ENCODE measurements around the gene VSIG10L. TPM values are rescaled to one million over a fixed set of nuclear protein-coding genes. Genes with fewer than 3 reads are reported as not detected.

The VSIG10L gene
- 0.72 and 0.88 TPM in 2 replicates for total RNA-seq

DNA sequence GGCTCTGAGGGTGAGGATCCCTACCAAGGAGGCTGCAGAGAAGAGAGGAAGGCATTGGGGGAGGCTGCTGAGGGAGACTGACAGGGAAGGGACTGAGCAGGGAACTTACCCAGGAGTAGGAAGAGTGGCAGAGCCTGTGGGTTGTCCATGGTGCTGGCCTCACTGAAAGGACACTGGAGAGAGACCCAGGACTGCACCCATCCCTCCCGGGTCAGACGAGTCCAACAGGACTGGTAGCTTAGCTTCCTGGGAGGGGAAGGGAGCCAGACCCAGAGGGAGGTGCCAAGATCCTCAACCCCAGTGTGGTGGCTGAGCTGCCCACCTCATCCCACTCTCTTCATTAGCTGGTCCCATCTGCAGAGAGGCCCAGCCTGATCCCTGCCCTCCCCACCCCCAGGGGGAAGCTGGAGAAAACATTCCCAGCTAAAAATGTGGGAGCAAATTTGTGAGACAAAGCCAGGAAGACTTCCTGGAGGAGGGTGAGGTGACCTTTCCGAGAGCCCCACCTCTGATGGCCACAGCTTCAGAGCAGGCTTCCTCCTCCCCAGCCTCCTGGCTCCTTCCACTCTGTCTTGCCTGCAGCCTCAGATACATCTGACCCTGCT lies at the start of gene VSIG10L:
Gene VSIG10L (minus strand): TSS at position 164 of the 605 bp plus-strand sequence. CDS start 15 bp downstream, at position 149.
- no peaks in the 10 kb centered on the region for H3K79me2 ChIP-seq (ENCODE audit: insufficient read depth, low read length)
- peaks cover 9% of the 10 kb centered on the region for H3K4me1 ChIP-seq (ENCODE audit: insufficient read depth, low read length)
- H3K4me2 ChIP-seq (ENCODE audit: insufficient read depth, low read length) = no peak within 1 kb of the TSS
- H2AFZ ChIP-seq (ENCODE audit: low read length) = no peak within 1 kb of the TSS
- H4K20me1 ChIP-seq (ENCODE audit: insufficient read depth, low read length) = no peaks in the 10 kb centered on the region
- no peaks in the 10 kb centered on the region for H3K9me3 ChIP-seq (ENCODE audit: low read depth, low read length)
- TF ChIP-seq, protein P1, sequence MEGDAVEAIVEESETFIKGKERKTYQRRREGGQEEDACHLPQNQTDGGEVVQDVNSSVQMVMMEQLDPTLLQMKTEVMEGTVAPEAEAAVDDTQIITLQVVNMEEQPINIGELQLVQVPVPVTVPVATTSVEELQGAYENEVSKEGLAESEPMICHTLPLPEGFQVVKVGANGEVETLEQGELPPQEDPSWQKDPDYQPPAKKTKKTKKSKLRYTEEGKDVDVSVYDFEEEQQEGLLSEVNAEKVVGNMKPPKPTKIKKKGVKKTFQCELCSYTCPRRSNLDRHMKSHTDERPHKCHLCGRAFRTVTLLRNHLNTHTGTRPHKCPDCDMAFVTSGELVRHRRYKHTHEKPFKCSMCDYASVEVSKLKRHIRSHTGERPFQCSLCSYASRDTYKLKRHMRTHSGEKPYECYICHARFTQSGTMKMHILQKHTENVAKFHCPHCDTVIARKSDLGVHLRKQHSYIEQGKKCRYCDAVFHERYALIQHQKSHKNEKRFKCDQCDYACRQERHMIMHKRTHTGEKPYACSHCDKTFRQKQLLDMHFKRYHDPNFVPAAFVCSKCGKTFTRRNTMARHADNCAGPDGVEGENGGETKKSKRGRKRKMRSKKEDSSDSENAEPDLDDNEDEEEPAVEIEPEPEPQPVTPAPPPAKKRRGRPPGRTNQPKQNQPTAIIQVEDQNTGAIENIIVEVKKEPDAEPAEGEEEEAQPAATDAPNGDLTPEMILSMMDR (IDR thresholded peaks at IDR 0.05; ENCODE audit: extremely low read depth, low read depth, low read length) = no peak
- H3K36me3 ChIP-seq (ENCODE audit: insufficient read depth, low read length) = peaks cover 11% of the 10 kb centered on the region
- H3K4me3 ChIP-seq (ENCODE audit: insufficient read depth, low read length) = no peak within 1 kb of the TSS
- no peak within 1 kb of the TSS for H3K27ac ChIP-seq (ENCODE audit: low read depth, low read length)
- DNase-seq (ENCODE audit: insufficient read length, low spot score, missing footprints) = peak; percentile 75
- no peaks in the 10 kb centered on the region for H3K27me3 ChIP-seq (ENCODE audit: insufficient read depth, low read length)

DNA sequence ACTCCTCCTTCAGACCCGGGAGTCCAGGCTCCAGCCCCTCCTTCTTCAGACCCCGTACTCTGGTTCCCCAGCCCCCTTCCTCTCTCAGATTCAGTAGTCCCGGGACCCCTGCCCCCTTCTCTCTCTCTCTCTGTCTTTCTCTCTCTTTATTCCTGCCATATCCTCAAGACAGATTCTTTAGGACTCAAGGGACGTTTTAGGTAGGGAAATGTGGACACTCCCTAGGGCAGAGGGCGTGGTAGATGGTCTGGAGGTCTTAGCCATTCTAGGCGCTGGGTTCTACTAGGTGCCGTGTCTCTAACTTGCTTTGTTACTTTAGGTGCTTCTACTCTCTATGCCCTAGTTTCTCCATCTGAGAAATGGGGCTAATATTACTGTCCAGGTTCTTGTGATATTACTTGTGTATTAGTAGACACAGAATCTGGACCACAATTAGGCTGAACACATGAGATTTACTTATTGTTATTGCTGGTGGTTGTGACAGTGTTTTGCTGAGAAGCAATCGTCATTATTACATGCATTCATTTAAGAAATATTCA lies 49.2 kb upstream of the VSIG10L start:
- DNase-seq (ENCODE audit: insufficient read length, low spot score, missing footprints) = no peak
- Histone ChIP-seq H4K20me1 (ENCODE audit: insufficient read depth, low read length) (no peaks in the 10 kb centered on the region), H3K27me3 (ENCODE audit: insufficient read depth, low read length) (no peaks in the 10 kb centered on the region), H3K4me1 (ENCODE audit: insufficient read depth, low read length) (peaks cover 7% of the 10 kb centered on the region), H3K79me2 (ENCODE audit: insufficient read depth, low read length) (no peaks in the 10 kb centered on the region), H3K4me2 (ENCODE audit: insufficient read depth, low read length) (no peak overlapping the region), H3K36me3 (ENCODE audit: insufficient read depth, low read length) (no peaks in the 10 kb centered on the region), H2AFZ (ENCODE audit: low read length) (peak overlapping the region; percentile 42), H3K9me3 (ENCODE audit: low read depth, low read length) (no peaks in the 10 kb centered on the region), H3K4me3 (ENCODE audit: insufficient read depth, low read length) (no peak overlapping the region), H3K27ac (ENCODE audit: low read depth, low read length) (no peak overlapping the region)
- TF ChIP-seq, protein P1 (IDR thresholded peaks at IDR 0.05; ENCODE audit: extremely low read depth, low read depth, low read length) = no peak

DNA sequence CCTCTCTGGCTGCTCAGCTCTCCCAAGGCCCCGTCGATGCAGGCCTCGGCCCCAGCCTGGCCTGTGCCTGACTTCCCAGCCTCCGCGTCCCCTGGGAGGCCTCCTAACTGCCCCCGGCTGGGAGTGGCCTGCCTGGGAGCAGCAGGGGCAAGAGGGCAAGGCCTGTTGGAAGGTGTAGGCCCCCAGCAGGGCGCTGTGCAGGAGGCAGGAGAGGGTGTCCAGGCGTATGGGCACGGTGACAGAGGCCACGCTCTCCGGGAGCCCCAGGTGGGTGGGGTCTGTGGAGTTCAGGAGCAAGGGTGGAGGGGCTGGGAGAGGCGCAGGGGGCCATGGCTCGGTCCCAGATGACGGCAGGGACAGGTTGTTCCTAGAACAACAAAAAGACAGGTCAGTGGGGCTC lies 47.2 kb upstream of the VSIG10L start:
- no peaks in the 10 kb centered on the region for H3K4me1 ChIP-seq (ENCODE audit: insufficient read depth, low read length)
- H3K9me3 ChIP-seq (ENCODE audit: low read depth, low read length) = no peaks in the 10 kb centered on the region
- no peaks in the 10 kb centered on the region for H3K36me3 ChIP-seq (ENCODE audit: insufficient read depth, low read length)
- H3K27me3 ChIP-seq (ENCODE audit: insufficient read depth, low read length) = no peaks in the 10 kb centered on the region
- TF ChIP-seq, protein P1 (IDR thresholded peaks at IDR 0.05; ENCODE audit: extremely low read depth, low read depth, low read length) = no peak
- no peak overlapping the region for H3K4me3 ChIP-seq (ENCODE audit: insufficient read depth, low read length)
- H3K4me2 ChIP-seq (ENCODE audit: insufficient read depth, low read length) = no peak overlapping the region
- H3K79me2 ChIP-seq (ENCODE audit: insufficient read depth, low read length) = no peaks in the 10 kb centered on the region
- DNase-seq (ENCODE audit: insufficient read length, low spot score, missing footprints) = no peak
- H2AFZ ChIP-seq (ENCODE audit: low read length) = no peak overlapping the region
- no peak overlapping the region for H3K27ac ChIP-seq (ENCODE audit: low read depth, low read length)
- H4K20me1 ChIP-seq (ENCODE audit: insufficient read depth, low read length) = no peaks in the 10 kb centered on the region

DNA sequence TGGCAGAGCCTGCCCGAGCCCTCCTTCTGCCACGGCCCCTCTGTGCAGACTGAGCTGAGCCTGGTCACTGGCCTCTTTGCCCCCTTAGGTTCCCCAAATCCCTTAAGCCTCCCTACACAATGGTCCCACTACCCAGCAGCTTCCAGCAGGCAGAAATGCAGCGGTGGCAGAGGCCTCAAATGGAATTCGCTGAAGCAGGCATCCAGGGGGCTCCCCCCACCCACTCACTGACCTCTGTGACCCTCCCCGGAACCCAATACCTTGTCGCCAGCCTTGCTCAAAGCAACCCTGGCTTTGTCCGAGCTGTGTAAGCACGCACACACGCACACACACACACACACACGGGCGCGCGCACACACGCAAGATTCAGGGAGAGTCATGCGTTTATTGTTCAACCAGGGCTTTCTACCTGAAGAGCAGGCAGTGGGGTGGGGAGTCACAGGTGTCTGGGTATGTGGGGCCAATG lies 46.0 kb upstream of the VSIG10L start, which contains the start of gene LIM2:
Gene LIM2 (minus strand): TSS at position 51 of the 466 bp plus-strand sequence. CDS start 531 bp downstream, outside the sequence.
- Histone ChIP-seq H3K79me2 (ENCODE audit: insufficient read depth, low read length) (no peaks in the 10 kb centered on the region), H3K4me2 (ENCODE audit: insufficient read depth, low read length) (no peak within 1 kb of the TSS), H3K27me3 (ENCODE audit: insufficient read depth, low read length) (no peaks in the 10 kb centered on the region), H3K36me3 (ENCODE audit: insufficient read depth, low read length) (no peaks in the 10 kb centered on the region), H3K9me3 (ENCODE audit: low read depth, low read length) (no peaks in the 10 kb centered on the region), H3K27ac (ENCODE audit: low read depth, low read length) (no peak within 1 kb of the TSS), H3K4me1 (ENCODE audit: insufficient read depth, low read length) (no peaks in the 10 kb centered on the region), H2AFZ (ENCODE audit: low read length) (no peak within 1 kb of the TSS), H4K20me1 (ENCODE audit: insufficient read depth, low read length) (no peaks in the 10 kb centered on the region), H3K4me3 (ENCODE audit: insufficient read depth, low read length) (no peak within 1 kb of the TSS)
- TF ChIP-seq, protein P1 (IDR thresholded peaks at IDR 0.05; ENCODE audit: extremely low read depth, low read depth, low read length) = no peak
- no peak for DNase-seq (ENCODE audit: insufficient read length, low spot score, missing footprints)
